ENCODE data around the gene TTC39B. TPM values are rescaled to one million over a fixed set of nuclear protein-coding genes. Genes with fewer than 3 reads are reported as not detected.

TTC39B gene
- total RNA-seq (5.4 and 6.8 TPM in 2 replicates), polyA plus RNA-seq (0.64 and 1.0 TPM in 2 replicates), polyA minus RNA-seq (5.3 and 7.4 TPM in 2 replicates), Bru-seq, nascent RNA (percentile 57 among the genes with signal in this experiment), BruChase-seq, experiment 1, labeled RNA remaining after a 6-hour chase (percentile 49 among the genes with signal in this experiment), BruChase-seq, experiment 2, labeled RNA remaining after a 2-hour chase (percentile 59 among the genes with signal in this experiment)
- 0.97 and 1.1 TPM in 2 replicates for polyA plus RNA-seq (2011; cell fraction: cytosol; rRNA removed)
- 6.7 and 7.6 TPM in 2 replicates for polyA plus RNA-seq (2011; cell fraction: nucleus; rRNA removed)
- polyA plus RNA-seq (2012) = 5.3 and 6.9 TPM in 2 replicates
- 0.31 TPM for polyA minus RNA-seq (2011; cell fraction: cytosol; rRNA and poly(A)+ RNA removed)
- polyA minus RNA-seq (2011; cell fraction: nucleus; rRNA and poly(A)+ RNA removed) = 9.8 and 14.4 TPM in 2 replicates
- long read RNA-seq, full-length matches to known transcripts = 7 of 9 reads
- long read RNA-seq, partial matches to known transcripts = 0 of 9 reads
- long read RNA-seq, other reads (novel, unspliced or antisense) = 2 of 9 reads

GRCh38 chr9:15306757-15307522 lies at the start of gene TTC39B:
TTC39B (minus strand) TSS chr9:15307216; CDS start chr9:15307125, 91 bp downstream.
- peak within 1 kb of the TSS; percentile 70 for H3K9ac ChIP-seq (replicated peaks; ENCODE audit: extremely low read depth, insufficient read depth, low read length)
- H3K79me2 ChIP-seq (ENCODE audit: control insufficient read depth, insufficient read depth, low read length) = no peaks in the 10 kb centered on the region
- no peaks in the 10 kb centered on the region for H3K36me3 ChIP-seq (ENCODE audit: control insufficient read depth in 2 of 2, extremely low read depth in 1 of 2, insufficient read depth in 2 of 2, low read length in 2 of 2)
- no TSS peak for BruUV-seq (replicated peaks)
- dilution Hi-C loops (cut with MboI; ENCODE audit: extremely low pct_ligation_motif_present, low sequenced_read_pairs) = no loop called here
- no peaks in the 10 kb centered on the region for H4K20me1 ChIP-seq (replicated peaks; ENCODE audit: control insufficient read depth, extremely low read depth, insufficient read depth, low read length)
- peaks cover 4% of the 10 kb centered on the region for H3K4me1 ChIP-seq (ENCODE audit: control insufficient read depth, extremely low read depth, insufficient read depth, low read length)
- FAIRE-seq = peak; percentile 90
- no peaks in the 10 kb centered on the region for H3K9me1 ChIP-seq (replicated peaks; ENCODE audit: control insufficient read depth, extremely low read depth, insufficient read depth, low read length)
- intact Hi-C loops (cut with micrococcal nuclease) = loop anchor here (1.0 to 5.0 kb wide), 9 partner anchors 11 to 333 kb away; partner anchors contain the start of genes PSIP1 and SNAPC3
- ChIA-PET CTCF (interaction anchor here (0.5 to 1.2 kb wide), 8 partner anchors 9 to 301 kb away, joined by 3 to 5 read pairs (median 3); partner anchors contain the start of genes CCDC171 and PSIP1), POLR2A (interaction anchor here (0.6 to 1.1 kb wide), 2 partner anchors 19 to 246 kb away, joined by 3 to 9 read pairs; partner anchors contain the start of gene CCDC171)
- peak; percentile 70 for TF ChIP-seq POLR2AphosphoS5 (IDR thresholded peaks at IDR 0.05; ENCODE audit: insufficient read depth, low read depth, low read length)
- peak in 1 of 2 donors; percentile 2 for TF ChIP-seq CTCF (IDR thresholded peaks at IDR 0.05; ENCODE audit: extremely low read depth in 1 of 2, insufficient read depth in 1 of 2, low read depth in 1 of 2, low read length in 2 of 2)
- TF ChIP-seq POLR2A (IDR thresholded peaks at IDR 0.05; ENCODE audit: low read depth, low read length) = peak; percentile 69
- no peak for TF ChIP-seq GATA2 (IDR thresholded peaks at IDR 0.05; ENCODE audit: insufficient read depth, insufficient read length, low read depth, low read length)
- H3K9me3 ChIP-seq (replicated peaks; ENCODE audit: control insufficient read depth, insufficient read depth, low read length) = no peaks in the 10 kb centered on the region
- H3K4me2 ChIP-seq (ENCODE audit: insufficient read depth, low read length) = peak within 1 kb of the TSS; percentile 81
- peak within 1 kb of the TSS; percentile 14 for H3K27ac ChIP-seq (ENCODE audit: insufficient read depth, low read depth, low read length)
- peak; percentile 91 for DNase-seq (ENCODE audit: low read depth, low spot score)
- no peaks in the 10 kb centered on the region for H3K27me3 ChIP-seq (ENCODE audit: control insufficient read depth in 2 of 2, insufficient read depth in 2 of 2, low read length in 2 of 2)
- peak within 1 kb of the TSS; percentile 57 to 63 (median 59) for H3K4me3 ChIP-seq (replicated peaks in 1 of 3; ENCODE audit: insufficient read depth in 1 of 3, low read depth in 1 of 3, low read length in 3 of 3)
- peak within 1 kb of the TSS; percentile 80 for H2AFZ ChIP-seq (ENCODE audit: low read depth, low read length)

Measured in endothelial cell of umbilical vein (primary cell).